SH-SY5Y (cell line): ENCODE results near the gene MAP4K1.

Experiments
- GATA2 ChIP-seq: IDR thresholded peaks from 2 replicates; pipeline ENCODE4 v1.6.1; 2011; ENCODE audit warnings: mild to moderate bottlenecking, low read depth, low read length
- GATA3 ChIP-seq: IDR thresholded peaks from 2 replicates; pipeline ENCODE4 v1.6.1; 2011; ENCODE audit warnings: low read depth, mild to moderate bottlenecking, low read length, moderate library complexity

DNA sequence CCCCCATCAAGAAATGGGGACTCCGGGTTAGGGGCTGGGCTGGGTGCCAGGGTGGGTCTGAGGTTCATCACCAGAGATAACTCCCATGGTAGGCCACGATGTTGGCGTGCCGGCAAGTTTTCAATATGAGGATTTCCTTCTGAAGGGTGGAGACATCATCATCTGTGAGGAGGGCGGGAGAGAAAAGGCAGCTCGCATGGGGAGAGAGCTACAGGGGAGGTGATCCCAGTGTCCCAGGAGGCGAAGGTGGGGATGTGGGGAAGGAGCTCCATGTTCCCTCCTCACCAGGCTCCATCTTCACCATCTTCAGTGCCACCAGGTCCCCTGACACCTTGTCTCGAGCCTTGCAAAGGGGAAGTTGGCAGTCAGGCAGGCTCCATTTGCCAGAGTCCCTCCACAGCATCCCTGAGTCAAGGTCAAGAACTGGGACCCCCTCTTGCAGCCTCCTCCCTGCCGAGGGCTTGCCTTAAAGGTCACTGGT lies 430 bp downstream of the MAP4K1 start:
- TF ChIP-seq GATA3 (no peak), GATA2 (no peak)
